CD4-positive, alpha-beta T cell (primary cell): Measurements from ENCODE around the gene SFMBT2. TPM values are rescaled to one million over a fixed set of nuclear protein-coding genes. Genes with fewer than 3 reads are reported as not detected.

Source experiments
- ATAC-seq: fragments of 200-7000 bp; cut with Tn5 transposase; one replicate; pipeline ENCODE4 v1.10.0; 2022; ENCODE audit warnings: mild to moderate bottlenecking; ENCODE audit not compliant: poor library complexity
- CTCF ChIA-PET: fragments of 350-600 bp; sonication (Branson Sonifier 250); formaldehyde crosslinking; loops from one replicate; lab custom pipeline; 2021; ENCODE audit warnings: antibody characterized with exemption, inconsistent platforms; lab: Charles Lee
- POLR2A ChIA-PET: fragments of 350-600 bp; sonication (Branson Sonifier 250); formaldehyde crosslinking; loops from one replicate; lab custom pipeline; 2021; ENCODE audit warnings: antibody characterized with exemption, inconsistent platforms; lab: Charles Lee
- DNase-seq, 14 experiments: peaks; one replicate each; pipeline ENCODE4 v3.0.0-alpha.2; 2013 to 2020; ENCODE audit warnings: mixed read lengths in 2 of 14
- H3K27ac ChIP-seq, 2 donors: one replicate each; pipeline versions ENCODE4 v1.5.1 to v1.7.0; 2013; ENCODE audit warnings: low read length in 2 of 2, low read depth in 1 of 2, mild to moderate bottlenecking in 1 of 2
- H3K27me3 ChIP-seq, 2 experiments: 1 replicate in 1 of 2; 2 replicates in 1 of 2; pipeline versions ENCODE4 v1.6.1 to v1.7.0; 2013; ENCODE audit warnings: low read length in 2 of 2, control low read depth in 1 of 2, mild to moderate bottlenecking in 1 of 2, moderate library complexity in 1 of 2; ENCODE audit not compliant: insufficient read depth in 2 of 2, control insufficient read depth in 1 of 2
- H3K36me3 ChIP-seq: one replicate; pipeline ENCODE4 v1.6.1; 2013; ENCODE audit warnings: low read length, control low read depth; ENCODE audit not compliant: insufficient read depth
- H3K4me1 ChIP-seq: one replicate; pipeline ENCODE4 v1.6.1; 2013; ENCODE audit warnings: low read length, control low read depth; ENCODE audit not compliant: insufficient read depth
- H3K4me3 ChIP-seq: one replicate; pipeline ENCODE4 v1.5.1; 2013; ENCODE audit warnings: mild to moderate bottlenecking, low read length, moderate library complexity
- H3K9me3 ChIP-seq, 2 experiments: 1 replicate in 1 of 2; 2 replicates in 1 of 2; pipeline versions ENCODE4 v1.6.1 to v1.7.0; 2013; ENCODE audit warnings: low read length in 2 of 2, mild to moderate bottlenecking in 2 of 2, control low read depth in 1 of 2, moderate library complexity in 1 of 2; ENCODE audit not compliant: control insufficient read depth in 1 of 2, insufficient read depth in 1 of 2
- H3K27ac Mint-ChIP-seq: one replicate; pipeline ENCODE4 v1.8.0; 2020; ENCODE audit warnings: mixed read lengths
- H3K27me3 Mint-ChIP-seq: one replicate; pipeline ENCODE4 v1.8.0; 2021; ENCODE audit warnings: mixed read lengths
- H3K36me3 Mint-ChIP-seq: one replicate; pipeline ENCODE4 v1.8.0; 2021; ENCODE audit warnings: low read depth, mixed read lengths
- H3K4me1 Mint-ChIP-seq: one replicate; pipeline ENCODE4 v1.8.0; 2021; ENCODE audit warnings: low read depth, mixed read lengths
- H3K4me3 Mint-ChIP-seq: one replicate; pipeline ENCODE4 v1.8.0; 2020; ENCODE audit warnings: mild to moderate bottlenecking, mixed read lengths
- H3K9me3 Mint-ChIP-seq: one replicate; pipeline ENCODE4 v1.8.0; 2020; ENCODE audit warnings: mixed read lengths
- CTCF ChIP-seq: fragments of 200-600 bp; IDR thresholded peaks from one replicate; pipeline ENCODE4 v1.8.0; 2022; ENCODE audit warnings: antibody characterized with exemption, mild to moderate bottlenecking
- intact Hi-C, 2 experiments: fragments of 100-400 bp; cut with DNase I in 1 of 2; cut with micrococcal nuclease in 1 of 2; formaldehyde crosslinking; loops; one replicate each; pipeline versions ENCODE4 v1.15.1 to v1.9.0; 2023 to 2025; cut with DNase I, micrococcal nuclease
- total RNA-seq, 174 experiments: library from RNA in 2 of 174; stranded (reverse) in 2 of 174; gene quantifications; one replicate each; pipeline ENCODE4 v1.2.3 and lab custom pipeline; 2021 to 2026

Gene SFMBT2
- total RNA-seq, 2 experiments from 2014 or later, result 41.0 to 42.0 TPM

- no peak for DNase-seq
- ATAC-seq, result no peak
- ChIA-PET CTCF (no interaction called here), POLR2A (no interaction called here)
- Histone ChIP-seq H3K9me3 (no peaks in the 10 kb centered on the region), H3K36me3 (no peaks in the 10 kb centered on the region), H3K4me1 (no peaks in the 10 kb centered on the region), H3K4me3 (no peak overlapping the region), H3K27me3 (no peaks in the 10 kb centered on the region), H3K27ac (no peak overlapping the region)
- Mint-ChIP-seq H3K9me3 (no peaks in the 10 kb centered on the region), H3K36me3 (no peaks in the 10 kb centered on the region), H3K4me3 (no peak overlapping the region), H3K27me3 (no peaks in the 10 kb centered on the region), H3K4me1 (peaks cover 9% of the 10 kb centered on the region), H3K27ac (no peak overlapping the region)
- TF ChIP-seq CTCF, result no peak
- intact Hi-C loops, result no loop called here
Observed at GRCh38 chr10:7130191-7130911, 280.5 kb downstream of the SFMBT2 start.

GRCh38 chr10:7123774-7124173 lies 287.1 kb downstream of the SFMBT2 start:
- DNase-seq (no peak), ATAC-seq (no peak)
- TF ChIP-seq CTCF, result no peak
- Histone ChIP-seq H3K36me3 (no peaks in the 10 kb centered on the region), H3K9me3 (no peaks in the 10 kb centered on the region), H3K27ac (no peak overlapping the region), H3K27me3 (no peaks in the 10 kb centered on the region), H3K4me1 (peaks cover 7% of the 10 kb centered on the region), H3K4me3 (no peak overlapping the region)
- peaks cover 8% of the 10 kb centered on the region for H3K4me1 Mint-ChIP-seq
- H3K27me3 Mint-ChIP-seq, result no peaks in the 10 kb centered on the region
- intact Hi-C loops, result loop anchor here in 1 of 2 experiments (5.0 to 10.0 kb wide), 3 partner anchors 206 to 561 kb away; no protein-coding TSS in a partner anchor
- no peak overlapping the region for H3K4me3 Mint-ChIP-seq
- no peaks in the 10 kb centered on the region for H3K36me3 Mint-ChIP-seq
- no peak overlapping the region for H3K27ac Mint-ChIP-seq
- POLR2A ChIA-PET, result no interaction called here
- no peaks in the 10 kb centered on the region for H3K9me3 Mint-ChIP-seq
- CTCF ChIA-PET, result no interaction called here

GRCh38 chr10:7122561-7122960 lies 288.3 kb downstream of the SFMBT2 start:
- POLR2A ChIA-PET, result no interaction called here
- no peaks in the 10 kb centered on the region for H3K36me3 Mint-ChIP-seq

More at GRCh38 chr10:7122561-7122960, 288.3 kb downstream of the SFMBT2 start:
- H3K9me3 Mint-ChIP-seq, result no peaks in the 10 kb centered on the region
- H3K27me3 ChIP-seq, result no peaks in the 10 kb centered on the region
- H3K36me3 ChIP-seq, result no peaks in the 10 kb centered on the region
- no peak overlapping the region for H3K27ac ChIP-seq
- DNase-seq (no peak), ATAC-seq (no peak)
- no peak overlapping the region for H3K4me3 ChIP-seq
- no peaks in the 10 kb centered on the region for H3K27me3 Mint-ChIP-seq
- intact Hi-C loops, result loop anchor here in 1 of 2 experiments (5.0 to 10.0 kb wide), 3 partner anchors 205 to 562 kb away; no protein-coding TSS in a partner anchor
- no peak for TF ChIP-seq CTCF
- H3K9me3 ChIP-seq, result no peaks in the 10 kb centered on the region
- H3K27ac Mint-ChIP-seq, result no peak overlapping the region
- peaks cover 8% of the 10 kb centered on the region for H3K4me1 Mint-ChIP-seq
- H3K4me1 ChIP-seq, result peaks cover 7% of the 10 kb centered on the region
- H3K4me3 Mint-ChIP-seq, result no peak overlapping the region
- CTCF ChIA-PET, result no interaction called here
